Heart left ventricle (tissue), 13 donors: ENCODE measurements around the gene NFE2L2.

Experiments used
- POLR2A ChIP-seq, 2 donors: fragments of 450-650 bp; IDR thresholded peaks; one replicate each; pipeline ENCODE4 v1.6.1; 2017; ENCODE audit warnings: antibody characterized with exemption in 2 of 2, mild to moderate bottlenecking in 2 of 2, moderate library complexity in 2 of 2
- TF ChIP-seq, protein P1 (sequence below), 12 donors: fragments of 200-600 bp; sonication (generic) in 4 of 12; IDR thresholded peaks; one replicate each; pipeline versions ENCODE4 v1.5.0 to v1.8.0; 2018 to 2022; ENCODE audit warnings: antibody characterized with exemption in 12 of 12, mild to moderate bottlenecking in 5 of 12
- donor health status: ischemic (EF 13 %, LVEDD 7.1; RV severe dilation, severe dysfunction).
- donor health status: DM: no; HTN: yes; CAD: no.
- donor health status: DM: no; HTN: no; CAD: no.
- donor health status: ischemic (EF 25% LVEDD 6.9; RV normal size, moderate dysfunction).
- donor health status: ischemic (EF 25% LVEDD 5.7; RV mildly dilated, moderate dysfunction).
- donor health status: ischemic (EF 35%, LVEDD 5.7; RV mildly dilated, moderate dysfunction).
- donor health status: nonischemic (EF 11% LVEDD 7.7; RV severe dilation, severe dysfunction).
- donor health status: DM: yes; HTN: yes; CAD: no.
- donor health status: PGD.
- donor health status: ischemic (EF 29% LVEDD 5.4; RV normal size, mild dysfunction).
- donor health status: nonischemic (EF 23%, LVEDD 6.1; RV moderate dilation, normal function).

DNA sequence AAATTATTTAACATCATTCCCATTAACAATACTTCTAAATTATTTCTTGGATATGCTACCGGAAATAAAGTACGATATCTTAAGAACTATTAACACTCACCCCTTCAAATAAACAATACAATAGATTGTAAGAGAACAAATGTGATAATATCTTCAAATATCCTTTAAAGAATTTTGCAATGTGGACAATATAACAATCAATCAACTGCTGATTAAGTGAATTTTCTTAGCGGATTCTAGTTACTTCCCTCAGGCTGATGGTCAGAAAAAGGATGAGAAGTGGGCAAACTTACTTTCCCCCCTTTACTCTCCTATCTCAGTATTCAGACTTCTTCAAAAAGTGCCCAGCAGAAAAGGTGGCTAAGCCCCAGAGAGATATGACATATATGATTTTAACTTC is 10.8 kb downstream of the NFE2L2 start:
- TF ChIP-seq, protein P1, sequence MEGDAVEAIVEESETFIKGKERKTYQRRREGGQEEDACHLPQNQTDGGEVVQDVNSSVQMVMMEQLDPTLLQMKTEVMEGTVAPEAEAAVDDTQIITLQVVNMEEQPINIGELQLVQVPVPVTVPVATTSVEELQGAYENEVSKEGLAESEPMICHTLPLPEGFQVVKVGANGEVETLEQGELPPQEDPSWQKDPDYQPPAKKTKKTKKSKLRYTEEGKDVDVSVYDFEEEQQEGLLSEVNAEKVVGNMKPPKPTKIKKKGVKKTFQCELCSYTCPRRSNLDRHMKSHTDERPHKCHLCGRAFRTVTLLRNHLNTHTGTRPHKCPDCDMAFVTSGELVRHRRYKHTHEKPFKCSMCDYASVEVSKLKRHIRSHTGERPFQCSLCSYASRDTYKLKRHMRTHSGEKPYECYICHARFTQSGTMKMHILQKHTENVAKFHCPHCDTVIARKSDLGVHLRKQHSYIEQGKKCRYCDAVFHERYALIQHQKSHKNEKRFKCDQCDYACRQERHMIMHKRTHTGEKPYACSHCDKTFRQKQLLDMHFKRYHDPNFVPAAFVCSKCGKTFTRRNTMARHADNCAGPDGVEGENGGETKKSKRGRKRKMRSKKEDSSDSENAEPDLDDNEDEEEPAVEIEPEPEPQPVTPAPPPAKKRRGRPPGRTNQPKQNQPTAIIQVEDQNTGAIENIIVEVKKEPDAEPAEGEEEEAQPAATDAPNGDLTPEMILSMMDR (IDR thresholded peaks at IDR 0.05), result no peak
- no peak for TF ChIP-seq POLR2A (IDR thresholded peaks at IDR 0.05)
